Activated B cell treated with CpG ODN at 0.5 μM for 24 hours (primary cell): ENCODE measurements around the gene CTNNBL1. TPM values are rescaled to one million over a fixed set of nuclear protein-coding genes. Genes with fewer than 3 reads are reported as not detected.
"Not testable (repeated sequence)": the region's sequence is repeated elsewhere in the genome, so short reads cannot be mapped to it uniquely, and the experiment has no call there.

Experiments used
- ATAC-seq: fragments of 200-7000 bp; cut with Tn5 transposase; one replicate; pipeline ENCODE4 v1.10.0; 2021; ENCODE audit warnings: low read depth, mild to moderate bottlenecking, moderate library complexity
- CTCF ChIA-PET: fragments of 350-600 bp; sonication (Branson Sonifier 250); formaldehyde crosslinking; loops from one replicate; lab custom pipeline; 2021; ENCODE audit warnings: antibody characterized with exemption; lab: Charles Lee
- POLR2A ChIA-PET: fragments of 350-600 bp; sonication (Branson Sonifier 250); formaldehyde crosslinking; loops from one replicate; lab custom pipeline; 2021; ENCODE audit warnings: antibody characterized with exemption; lab: Charles Lee
- DNase-seq: peaks from one replicate; pipeline ENCODE4 v3.0.0; 2022
- H3K27ac Mint-ChIP-seq: one replicate; pipeline ENCODE4 v1.8.0; 2020; ENCODE audit warnings: mixed read lengths
- H3K27me3 Mint-ChIP-seq: one replicate; pipeline ENCODE4 v1.8.0; 2021; ENCODE audit warnings: mixed read lengths
- H3K36me3 Mint-ChIP-seq: one replicate; pipeline ENCODE4 v1.8.0; 2021; ENCODE audit warnings: low read depth, mixed read lengths
- H3K4me1 Mint-ChIP-seq: one replicate; pipeline ENCODE4 v1.8.0; 2021; ENCODE audit warnings: mixed read lengths
- H3K4me3 Mint-ChIP-seq: one replicate; pipeline ENCODE4 v1.8.0; 2020; ENCODE audit warnings: mild to moderate bottlenecking, mixed read lengths
- H3K9me3 Mint-ChIP-seq: one replicate; pipeline ENCODE4 v1.8.0; 2020; ENCODE audit warnings: mixed read lengths
- CTCF ChIP-seq: fragments of 200-600 bp; IDR thresholded peaks from one replicate; pipeline ENCODE4 v1.8.0; 2022; ENCODE audit warnings: antibody characterized with exemption, mild to moderate bottlenecking
- intact Hi-C: fragments of 100-400 bp; cut with micrococcal nuclease; formaldehyde crosslinking; loops from one replicate; pipeline ENCODE4 v1.15.1; 2024
- total RNA-seq: library from RNA; stranded (reverse); gene quantifications from 2 replicates; pipeline ENCODE4 v1.2.3, GENCODE V29; 2022

The CTNNBL1 gene
- total RNA-seq, 1 donor from 2014 or later: 102 TPM

- intact Hi-C loops: no loop called here
- H3K4me3 Mint-ChIP-seq: no peak overlapping the region
- DNase-seq (no peak), ATAC-seq (no peak)
- ChIA-PET CTCF (no interaction called here), POLR2A (no interaction called here)
- peaks cover 32% of the 10 kb centered on the region for H3K27me3 Mint-ChIP-seq
- no peaks in the 10 kb centered on the region for H3K9me3 Mint-ChIP-seq
- H3K36me3 Mint-ChIP-seq: no peaks in the 10 kb centered on the region
- peaks cover 1% of the 10 kb centered on the region for H3K4me1 Mint-ChIP-seq
- no peak overlapping the region for H3K27ac Mint-ChIP-seq
- TF ChIP-seq CTCF: no peak
Measured at GRCh38 chr20:37676440-37676839, 17.4 kb upstream of the CTNNBL1 start.

- Mint-ChIP-seq H3K27me3 (peaks cover 33% of the 10 kb centered on the region), H3K4me1 (peaks cover 1% of the 10 kb centered on the region), H3K9me3 (no peaks in the 10 kb centered on the region), H3K36me3 (no peaks in the 10 kb centered on the region), H3K4me3 (no peak overlapping the region), H3K27ac (no peak overlapping the region)
- TF ChIP-seq CTCF: no peak
- ChIA-PET POLR2A (no interaction called here), CTCF (no interaction called here)
- ATAC-seq: no peak
- intact Hi-C loops: no loop called here
- DNase-seq: no peak
Measured at GRCh38 chr20:37677969-37678861, 15.6 kb upstream of the CTNNBL1 start.

- H3K4me1 Mint-ChIP-seq, H3K4me3 Mint-ChIP-seq, H3K9me3 Mint-ChIP-seq, H3K36me3 Mint-ChIP-seq, ATAC-seq, CTCF ChIA-PET, POLR2A ChIA-PET, intact Hi-C loops, DNase-seq, H3K27ac Mint-ChIP-seq: not testable (repeated sequence)
- peaks cover 28% of the 10 kb centered on the region for H3K27me3 Mint-ChIP-seq
Measured at GRCh38 chr20:37679751-37680150, 14.1 kb upstream of the CTNNBL1 start.

- Mint-ChIP-seq H3K4me3 (no peak overlapping the region), H3K9me3 (no peaks in the 10 kb centered on the region), H3K4me1 (no peaks in the 10 kb centered on the region), H3K36me3 (no peaks in the 10 kb centered on the region), H3K27ac (no peak overlapping the region), H3K27me3 (peaks cover 27% of the 10 kb centered on the region)
- CTCF ChIA-PET: no interaction called here
- no peak for TF ChIP-seq CTCF
- ATAC-seq: no peak
- intact Hi-C loops: no loop called here
- no peak for DNase-seq
- POLR2A ChIA-PET: no interaction called here
Measured at GRCh38 chr20:37680420-37680819, 13.4 kb upstream of the CTNNBL1 start.

GRCh38 chr20:37681384-37682112 lies 12.3 kb upstream of the CTNNBL1 start:
- no peaks in the 10 kb centered on the region for H3K4me1 Mint-ChIP-seq
- no peak for ATAC-seq
- H3K27ac Mint-ChIP-seq: no peak overlapping the region
- no peak for DNase-seq
- no peaks in the 10 kb centered on the region for H3K9me3 Mint-ChIP-seq
- no peak overlapping the region for H3K4me3 Mint-ChIP-seq
- intact Hi-C loops: no loop called here
- no peaks in the 10 kb centered on the region for H3K36me3 Mint-ChIP-seq
- POLR2A ChIA-PET: no interaction called here
- TF ChIP-seq CTCF: no peak
- peaks cover 28% of the 10 kb centered on the region for H3K27me3 Mint-ChIP-seq
- CTCF ChIA-PET: no interaction called here

GRCh38 chr20:37683146-37683545 lies 10.7 kb upstream of the CTNNBL1 start:
- H3K9me3 Mint-ChIP-seq, H3K36me3 Mint-ChIP-seq, DNase-seq, H3K4me1 Mint-ChIP-seq, POLR2A ChIA-PET, H3K27ac Mint-ChIP-seq, intact Hi-C loops, CTCF ChIA-PET, ATAC-seq, H3K4me3 Mint-ChIP-seq: not testable (repeated sequence)
- H3K27me3 Mint-ChIP-seq: peaks cover 29% of the 10 kb centered on the region
